Measurements from ENCODE around the gene DNAH14. TPM values are rescaled to one million over a fixed set of nuclear protein-coding genes. Genes with fewer than 3 reads are reported as not detected.
A peak's percentile ranks its signal among the peaks of the same experiment; 100 is the strongest.
"Not testable (repeated sequence)": the region's sequence is repeated elsewhere in the genome, so short reads cannot be mapped to it uniquely, and the experiment has no call there.

DNAH14 gene
- total and polyA plus RNA-seq, 2 donors from 2014 or later = 6.6 to 25.1 TPM

DNA sequence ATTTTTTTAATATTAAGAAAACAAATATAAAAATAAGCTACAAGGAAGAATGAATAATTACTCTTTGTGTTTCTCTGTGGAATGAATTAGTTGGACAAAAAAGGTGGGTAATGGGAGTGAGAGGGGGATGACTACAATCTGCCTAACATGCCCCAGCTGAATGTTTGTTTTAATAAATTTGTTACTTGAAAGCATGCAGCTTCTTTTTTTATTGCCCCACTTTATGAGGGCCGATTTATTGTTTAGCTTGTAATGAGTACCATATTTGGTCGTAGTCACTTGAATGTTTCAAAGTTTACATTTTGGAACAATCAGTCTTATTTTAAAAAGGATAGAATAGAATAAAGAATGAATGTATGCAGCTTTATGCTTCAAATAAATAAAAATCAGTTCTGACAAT, 301.0 kb downstream of the DNAH14 start:
- Histone ChIP-seq H3K9me3 (ENCODE audit: control insufficient read depth in 2 of 3, insufficient read depth in 1 of 3, low read length in 3 of 3) (no peaks in the 10 kb centered on the region), H3K9ac (ENCODE audit: low read length in 3 of 3) (no peak overlapping the region), H3K27ac (ENCODE audit: low read depth in 2 of 2, low read length in 2 of 2) (no peak overlapping the region), H3K4me1 (ENCODE audit: control insufficient read depth in 2 of 3, insufficient read depth in 2 of 3, low read depth in 1 of 3, low read length in 3 of 3) (no peaks in the 10 kb centered on the region), H3K27me3 (ENCODE audit: control insufficient read depth, insufficient read depth, low read length) (no peaks in the 10 kb centered on the region), H3K36me3 (ENCODE audit: control insufficient read depth in 2 of 3, insufficient read depth in 3 of 3, low read length in 3 of 3) (no peaks in the 10 kb centered on the region), H3K4me3 (ENCODE audit: low read length in 3 of 3) (no peak overlapping the region)
- intact Hi-C loops (cut with DNase I) = no loop called here
- TF ChIP-seq, protein P1, sequence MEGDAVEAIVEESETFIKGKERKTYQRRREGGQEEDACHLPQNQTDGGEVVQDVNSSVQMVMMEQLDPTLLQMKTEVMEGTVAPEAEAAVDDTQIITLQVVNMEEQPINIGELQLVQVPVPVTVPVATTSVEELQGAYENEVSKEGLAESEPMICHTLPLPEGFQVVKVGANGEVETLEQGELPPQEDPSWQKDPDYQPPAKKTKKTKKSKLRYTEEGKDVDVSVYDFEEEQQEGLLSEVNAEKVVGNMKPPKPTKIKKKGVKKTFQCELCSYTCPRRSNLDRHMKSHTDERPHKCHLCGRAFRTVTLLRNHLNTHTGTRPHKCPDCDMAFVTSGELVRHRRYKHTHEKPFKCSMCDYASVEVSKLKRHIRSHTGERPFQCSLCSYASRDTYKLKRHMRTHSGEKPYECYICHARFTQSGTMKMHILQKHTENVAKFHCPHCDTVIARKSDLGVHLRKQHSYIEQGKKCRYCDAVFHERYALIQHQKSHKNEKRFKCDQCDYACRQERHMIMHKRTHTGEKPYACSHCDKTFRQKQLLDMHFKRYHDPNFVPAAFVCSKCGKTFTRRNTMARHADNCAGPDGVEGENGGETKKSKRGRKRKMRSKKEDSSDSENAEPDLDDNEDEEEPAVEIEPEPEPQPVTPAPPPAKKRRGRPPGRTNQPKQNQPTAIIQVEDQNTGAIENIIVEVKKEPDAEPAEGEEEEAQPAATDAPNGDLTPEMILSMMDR (IDR thresholded peaks at IDR 0.05; ENCODE audit: borderline replicate concordance, extremely low read depth, insufficient read depth) = no peak
- FAIRE-seq = no peak
- DNase-seq = peak in 2 of 5 donors; percentile 3 to 39

DNA sequence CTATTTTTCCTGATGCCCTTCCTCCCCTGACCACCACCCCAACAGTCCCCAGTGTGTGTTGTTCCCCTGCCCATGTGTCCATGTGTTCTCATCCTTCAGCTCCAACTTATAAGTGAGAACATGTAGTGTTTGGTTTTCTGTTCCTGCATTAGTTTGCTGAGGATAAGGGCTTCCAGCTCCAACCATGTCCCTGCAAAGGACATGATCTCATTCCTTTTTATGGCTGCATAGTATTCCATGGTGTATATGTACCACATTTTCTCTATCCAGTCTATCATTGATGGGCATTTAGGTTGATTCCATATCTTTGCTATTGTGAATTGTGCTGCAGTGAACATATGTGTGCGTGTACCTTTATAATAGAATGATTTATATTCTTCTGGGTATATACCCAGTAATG, 303.5 kb downstream of the DNAH14 start:
- H3K4me3 ChIP-seq (ENCODE audit: low read length in 3 of 3); intact Hi-C loops (cut with DNase I); DNase-seq; H3K27ac ChIP-seq (ENCODE audit: low read depth in 2 of 2, low read length in 2 of 2); FAIRE-seq; H3K36me3 ChIP-seq (ENCODE audit: control insufficient read depth in 2 of 3, insufficient read depth in 3 of 3, low read length in 3 of 3); H3K9me3 ChIP-seq (ENCODE audit: control insufficient read depth in 2 of 3, insufficient read depth in 1 of 3, low read length in 3 of 3); H3K27me3 ChIP-seq (ENCODE audit: control insufficient read depth, insufficient read depth, low read length); H3K4me1 ChIP-seq (ENCODE audit: control insufficient read depth in 2 of 3, insufficient read depth in 2 of 3, low read depth in 1 of 3, low read length in 3 of 3); H3K9ac ChIP-seq (ENCODE audit: low read length in 3 of 3): not testable (repeated sequence)

DNA sequence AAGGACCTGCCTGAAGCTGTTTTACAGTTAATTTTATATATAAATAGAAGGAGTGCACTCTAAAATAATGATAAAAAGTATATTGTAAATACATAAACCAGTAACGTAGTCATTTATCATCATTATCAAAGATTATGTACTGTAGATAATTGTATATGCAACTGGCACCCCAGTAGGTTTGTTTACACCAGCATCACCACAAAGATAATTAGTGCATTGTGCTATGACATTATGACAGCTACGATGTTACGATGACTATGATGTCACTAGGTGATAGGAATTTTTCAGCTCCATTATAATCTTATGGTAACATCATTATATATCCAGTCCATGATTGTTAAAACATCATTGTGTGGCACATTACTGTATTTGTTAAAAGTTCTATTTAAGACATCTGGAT, 313.1 kb downstream of the DNAH14 start:
- intact Hi-C loops (cut with DNase I) = no loop called here
- Histone ChIP-seq H3K27me3 (ENCODE audit: control insufficient read depth, insufficient read depth, low read length) (no peaks in the 10 kb centered on the region), H3K36me3 (ENCODE audit: control insufficient read depth in 2 of 3, insufficient read depth in 3 of 3, low read length in 3 of 3) (no peaks in the 10 kb centered on the region), H3K9me3 (ENCODE audit: control insufficient read depth in 2 of 3, insufficient read depth in 1 of 3, low read length in 3 of 3) (no peaks in the 10 kb centered on the region), H3K4me1 (ENCODE audit: control insufficient read depth in 2 of 3, insufficient read depth in 2 of 3, low read depth in 1 of 3, low read length in 3 of 3) (no peaks in the 10 kb centered on the region), H3K4me3 (ENCODE audit: low read length in 3 of 3) (no peak overlapping the region), H3K27ac (ENCODE audit: low read depth in 2 of 2, low read length in 2 of 2) (no peak overlapping the region), H3K9ac (ENCODE audit: low read length in 3 of 3) (no peak overlapping the region)
- no peak for DNase-seq
- FAIRE-seq = no peak
- TF ChIP-seq, protein P1 (IDR thresholded peaks at IDR 0.05; ENCODE audit: borderline replicate concordance, extremely low read depth, insufficient read depth) = no peak

DNA sequence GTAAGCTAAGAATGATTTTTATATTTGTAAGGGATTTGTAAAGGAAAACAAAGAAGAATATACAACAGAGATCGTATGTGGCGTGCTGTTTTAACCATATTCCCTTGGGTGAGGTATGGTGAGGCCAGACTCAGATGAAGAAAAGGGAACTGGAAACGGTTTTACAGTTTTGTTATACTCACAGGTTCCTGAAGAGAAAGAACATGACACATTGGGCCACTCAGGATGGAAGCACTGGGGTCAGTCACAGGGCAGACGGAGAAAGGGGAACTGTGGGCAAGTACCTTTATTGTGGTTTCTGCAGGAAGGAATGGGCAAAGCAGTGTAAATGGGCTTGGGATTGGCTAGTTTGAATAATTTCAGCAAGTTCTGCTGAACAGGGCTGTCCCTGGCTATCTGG, 321.0 kb downstream of the DNAH14 start:
- Histone ChIP-seq H3K27ac (ENCODE audit: low read depth in 2 of 2, low read length in 2 of 2) (no peak overlapping the region), H3K4me1 (ENCODE audit: control insufficient read depth in 2 of 3, insufficient read depth in 2 of 3, low read depth in 1 of 3, low read length in 3 of 3) (no peaks in the 10 kb centered on the region), H3K27me3 (ENCODE audit: control insufficient read depth, insufficient read depth, low read length) (no peaks in the 10 kb centered on the region), H3K36me3 (ENCODE audit: control insufficient read depth in 2 of 3, insufficient read depth in 3 of 3, low read length in 3 of 3) (no peaks in the 10 kb centered on the region), H3K9ac (ENCODE audit: low read length in 3 of 3) (no peak overlapping the region), H3K9me3 (ENCODE audit: control insufficient read depth in 2 of 3, insufficient read depth in 1 of 3, low read length in 3 of 3) (no peaks in the 10 kb centered on the region), H3K4me3 (ENCODE audit: low read length in 3 of 3) (no peak overlapping the region)
- no peak for FAIRE-seq
- TF ChIP-seq, protein P1 (IDR thresholded peaks at IDR 0.05; ENCODE audit: borderline replicate concordance, extremely low read depth, insufficient read depth) = no peak
- peak in 1 of 5 donors; percentile 1 for DNase-seq
- intact Hi-C loops (cut with DNase I) = no loop called here
